Loucy (cell line): ENCODE data around the gene DYRK2.

Experiments
- EZH2phosphoT487 ChIP-seq: fragments of 200-600 bp; IDR thresholded peaks from 2 replicates; pipeline ENCODE4 v1.6.1; 2018; ENCODE audit warnings: antibody characterized with exemption, mild to moderate bottlenecking, moderate library complexity, borderline replicate concordance
- TF ChIP-seq, protein P1 (sequence below): fragments of 200-600 bp; sonication (generic); conservative IDR thresholded peaks from 2 replicates; pipeline ENCODE4 v1.5.1; 2014; ENCODE audit warnings: mild to moderate bottlenecking, antibody characterized with exemption, low read length

GRCh38 chr12:67697967-67698366 is 49.4 kb downstream of the DYRK2 start:
- TF ChIP-seq, protein P1, sequence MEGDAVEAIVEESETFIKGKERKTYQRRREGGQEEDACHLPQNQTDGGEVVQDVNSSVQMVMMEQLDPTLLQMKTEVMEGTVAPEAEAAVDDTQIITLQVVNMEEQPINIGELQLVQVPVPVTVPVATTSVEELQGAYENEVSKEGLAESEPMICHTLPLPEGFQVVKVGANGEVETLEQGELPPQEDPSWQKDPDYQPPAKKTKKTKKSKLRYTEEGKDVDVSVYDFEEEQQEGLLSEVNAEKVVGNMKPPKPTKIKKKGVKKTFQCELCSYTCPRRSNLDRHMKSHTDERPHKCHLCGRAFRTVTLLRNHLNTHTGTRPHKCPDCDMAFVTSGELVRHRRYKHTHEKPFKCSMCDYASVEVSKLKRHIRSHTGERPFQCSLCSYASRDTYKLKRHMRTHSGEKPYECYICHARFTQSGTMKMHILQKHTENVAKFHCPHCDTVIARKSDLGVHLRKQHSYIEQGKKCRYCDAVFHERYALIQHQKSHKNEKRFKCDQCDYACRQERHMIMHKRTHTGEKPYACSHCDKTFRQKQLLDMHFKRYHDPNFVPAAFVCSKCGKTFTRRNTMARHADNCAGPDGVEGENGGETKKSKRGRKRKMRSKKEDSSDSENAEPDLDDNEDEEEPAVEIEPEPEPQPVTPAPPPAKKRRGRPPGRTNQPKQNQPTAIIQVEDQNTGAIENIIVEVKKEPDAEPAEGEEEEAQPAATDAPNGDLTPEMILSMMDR, result no peak
- no peak for TF ChIP-seq EZH2phosphoT487
